NCI-H146 treated with DMSO at 0.1 percent for 48 hours (cell line): Measurements from ENCODE around the gene TEAD1.
"Not testable (repeated sequence)": the region's sequence is repeated elsewhere in the genome, so short reads cannot be mapped to it uniquely, and the experiment has no call there.

ENCODE experiments used
- DNase-seq: peaks from one replicate; lab custom pipeline; 2025; ENCODE audit not compliant: unreplicated experiment; lab: John Stamatoyannopoulos, UW

Gene TEAD1

GRCh38 chr11:12856338-12856737 is 182.1 kb downstream of the TEAD1 start:
- no peak for DNase-seq

GRCh38 chr11:12857572-12857971 is 183.4 kb downstream of the TEAD1 start:
- no peak for DNase-seq

- DNase-seq, result no peak
Observed at GRCh38 chr11:12859872-12860657, 185.8 kb downstream of the TEAD1 start.

GRCh38 chr11:12860827-12861226 is 186.6 kb downstream of the TEAD1 start:
- DNase-seq, result no peak

DNA sequence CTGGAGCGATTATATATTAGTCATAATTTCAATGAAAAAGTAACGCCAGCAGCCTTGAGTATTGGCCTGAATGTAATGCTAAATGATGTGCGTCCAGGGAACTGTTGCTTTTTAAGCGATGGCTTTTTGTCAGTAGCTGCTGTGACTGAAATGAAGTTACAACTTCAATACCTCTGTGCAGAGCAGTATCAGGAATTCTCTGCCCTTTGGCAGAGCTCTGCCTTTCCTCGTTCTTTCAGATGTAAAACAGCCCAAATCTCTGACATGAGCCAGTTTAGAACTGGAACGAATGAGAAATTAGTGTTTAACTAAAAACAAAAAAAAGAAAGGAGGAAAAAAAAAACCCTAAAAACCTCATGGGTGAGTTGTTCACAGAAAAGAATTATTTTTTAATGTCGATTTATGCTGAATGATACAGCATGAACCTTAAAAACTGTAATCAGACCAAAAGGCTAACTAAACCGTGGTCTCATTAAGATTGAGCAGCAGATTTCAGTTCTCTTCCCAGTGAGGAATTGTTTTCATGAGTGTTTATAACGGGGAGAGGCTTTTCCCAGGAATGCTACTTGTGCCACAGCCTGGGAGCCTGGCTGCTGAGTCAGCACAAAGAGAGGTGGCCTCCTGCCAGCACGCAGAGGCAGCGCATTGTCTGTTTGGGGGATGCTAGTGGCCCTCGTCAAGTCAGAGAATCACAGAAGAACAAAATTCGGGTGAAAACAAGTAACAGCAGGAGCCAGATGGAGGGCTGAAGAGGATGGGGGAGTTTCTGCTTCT is 188.7 kb downstream of the TEAD1 start:
- DNase-seq, result no peak

- no peak for DNase-seq
Observed at GRCh38 chr11:12863605-12864121, 189.4 kb downstream of the TEAD1 start.

DNA sequence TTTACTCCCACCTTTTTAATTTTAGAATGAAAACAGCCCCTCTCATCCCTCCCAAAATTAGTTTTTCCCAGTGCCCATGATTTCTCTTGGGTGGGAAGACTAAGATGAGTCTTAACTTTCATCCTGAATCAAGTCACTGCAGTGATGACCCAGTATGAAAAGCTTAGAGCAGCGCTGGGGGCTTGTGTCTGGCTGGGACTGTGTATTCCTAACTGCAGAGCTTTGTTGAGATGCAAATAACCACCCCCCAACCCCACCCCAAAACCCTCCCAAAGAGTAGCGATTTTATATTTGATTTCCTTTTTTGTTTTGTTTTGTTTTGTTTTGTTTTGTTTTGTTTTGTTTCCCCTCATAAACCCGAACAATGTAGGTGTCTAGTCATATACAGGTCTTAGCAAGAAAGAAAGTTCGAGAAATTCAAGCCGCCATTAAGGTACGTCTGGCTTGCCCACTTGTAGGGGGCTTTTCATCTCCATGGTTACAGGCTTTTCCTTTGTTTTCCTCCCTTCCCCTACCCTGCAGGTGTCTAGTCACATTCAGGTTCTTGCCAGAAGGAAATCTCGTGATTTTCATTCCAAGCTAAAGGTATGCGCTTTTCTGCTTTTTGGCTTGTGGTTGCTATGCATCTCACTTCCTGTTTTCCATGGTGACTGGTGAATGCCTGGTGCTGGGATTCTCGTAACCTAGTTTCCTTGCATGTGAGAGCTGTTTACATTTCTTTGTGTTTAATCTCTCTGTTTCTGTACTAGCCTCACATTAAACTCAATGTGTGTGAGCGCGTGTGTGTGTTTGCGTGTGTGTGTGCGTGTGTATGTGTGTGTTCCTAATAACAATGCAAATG is 190.3 kb downstream of the TEAD1 start:
- DNase-seq, result peak; percentile 66

DNA sequence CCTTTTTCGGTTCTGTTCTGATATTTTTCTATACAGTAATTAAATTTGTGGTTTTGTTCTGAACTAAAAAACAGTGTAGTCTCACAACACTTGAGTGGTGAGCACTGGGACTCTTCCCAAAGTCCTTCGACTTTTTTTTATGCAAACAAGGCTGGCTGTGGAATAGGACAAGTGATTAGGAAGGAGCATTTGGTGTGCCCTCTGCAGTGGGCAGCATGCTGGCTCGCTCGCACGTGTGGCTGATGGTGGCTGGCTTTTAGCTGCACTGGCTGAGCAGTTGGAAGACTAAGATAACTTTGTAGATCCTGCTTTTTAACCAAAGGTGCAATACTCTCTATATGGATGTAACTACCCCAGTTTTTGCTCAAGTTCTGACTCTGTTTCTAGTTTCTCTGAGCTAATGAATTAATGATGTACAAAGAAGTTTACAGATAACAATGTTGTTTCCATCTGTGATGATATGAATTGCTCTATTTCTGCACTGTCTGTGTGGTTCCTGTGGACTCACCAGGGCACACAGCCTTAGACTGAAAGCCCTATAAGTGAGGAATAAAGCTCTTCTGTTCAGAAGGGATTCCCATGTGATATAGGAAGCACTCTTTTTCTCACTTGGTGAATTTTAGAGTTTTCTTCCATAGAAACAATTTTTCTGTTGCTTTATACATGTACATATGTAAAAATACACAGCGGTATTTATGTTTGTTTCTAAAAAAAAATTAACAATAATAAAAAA is 191.8 kb downstream of the TEAD1 start:
- no peak for DNase-seq

- DNase-seq, result no peak
Observed at GRCh38 chr11:12867531-12867930, 193.3 kb downstream of the TEAD1 start.

GRCh38 chr11:12868315-12869073 is 194.3 kb downstream of the TEAD1 start:
- DNase-seq, result no peak

DNA sequence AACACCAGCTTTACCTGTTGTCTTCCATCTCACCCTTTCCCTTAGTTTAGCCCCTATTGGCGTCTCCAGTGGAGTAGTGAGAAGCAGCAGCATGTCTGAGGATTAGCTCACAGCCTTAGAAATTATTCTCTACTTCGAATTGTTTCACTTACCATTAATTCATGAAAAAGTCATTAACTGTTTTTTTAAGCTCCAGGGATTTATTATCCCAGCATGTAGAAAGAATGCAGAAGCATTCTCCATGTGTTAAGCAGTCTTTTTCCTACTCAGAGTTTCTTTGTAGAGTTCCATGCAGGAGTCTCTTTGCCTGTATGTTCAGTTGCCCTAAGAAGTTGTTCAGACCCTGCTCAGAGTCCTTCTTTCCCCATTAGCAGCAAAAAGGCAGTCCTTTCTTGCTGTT is 197.0 kb downstream of the TEAD1 start:
- no peak for DNase-seq

DNA sequence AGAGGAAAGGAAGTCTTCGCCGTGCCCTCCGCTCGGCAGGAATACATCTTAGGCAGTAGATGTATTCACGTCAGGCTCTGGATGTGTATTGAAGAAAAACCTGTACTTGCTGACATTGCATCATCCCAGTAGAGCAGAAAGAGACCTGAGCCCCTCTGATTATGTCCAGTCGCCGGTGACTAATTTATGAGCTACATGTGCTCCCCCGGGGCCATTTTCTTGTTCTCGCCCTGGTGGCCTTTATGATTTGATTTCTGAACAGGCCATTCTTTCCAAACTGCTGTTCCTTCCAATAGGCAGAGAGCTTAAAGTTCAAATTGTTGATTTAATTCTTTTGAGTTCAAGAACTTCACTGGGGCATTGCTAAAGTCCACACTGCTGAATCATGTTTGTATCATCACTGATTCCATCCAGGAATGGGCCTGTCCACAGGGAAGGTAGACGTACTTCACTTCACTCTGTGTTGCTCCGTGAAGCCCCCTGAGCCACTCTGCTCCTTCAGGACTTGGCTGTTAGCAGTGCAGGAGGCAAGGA is 197.6 kb downstream of the TEAD1 start:
- no peak for DNase-seq

- no peak for DNase-seq
Observed at GRCh38 chr11:12876340-12876739, 202.1 kb downstream of the TEAD1 start.

DNA sequence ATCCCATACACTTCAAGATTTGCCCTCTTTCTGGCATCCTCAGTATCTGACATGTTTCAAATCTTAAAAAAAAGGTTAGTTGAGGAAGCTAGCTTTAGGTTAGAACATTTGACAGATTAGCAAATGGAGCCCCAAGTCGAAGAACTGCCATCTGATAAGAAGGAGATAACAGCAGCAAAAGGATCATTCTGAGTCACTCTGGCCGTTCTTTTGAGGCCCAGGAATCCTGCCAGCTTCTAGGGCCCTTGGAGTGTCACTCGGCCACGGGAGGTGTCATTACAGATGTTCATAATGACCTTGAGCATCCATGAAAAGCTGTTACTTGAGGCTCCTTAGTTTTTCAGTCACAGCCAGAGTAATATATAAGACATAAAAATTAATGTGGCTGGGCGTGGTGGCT is 202.8 kb downstream of the TEAD1 start:
- DNase-seq, result no peak

DNA sequence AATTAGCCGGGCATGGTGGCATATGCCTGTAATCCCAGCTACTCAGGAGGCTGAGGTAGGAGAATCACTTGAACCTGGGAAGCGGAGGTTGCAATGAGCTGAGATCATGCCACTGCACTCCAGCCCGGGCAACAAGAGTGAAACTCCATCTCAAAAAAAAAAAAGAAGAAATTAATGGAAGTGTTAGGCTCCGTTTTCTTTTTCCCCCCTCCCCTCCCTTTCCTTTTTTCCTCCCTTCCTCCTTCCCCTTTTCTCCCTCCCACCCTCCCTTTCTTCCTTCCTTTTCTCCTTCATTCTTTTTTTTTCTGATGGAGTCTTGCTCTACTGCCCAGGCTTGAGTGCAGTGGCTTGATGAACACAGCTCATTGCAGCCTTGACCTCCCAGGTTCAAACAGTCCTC is 203.3 kb downstream of the TEAD1 start:
- DNase-seq, result not testable (repeated sequence)

DNA sequence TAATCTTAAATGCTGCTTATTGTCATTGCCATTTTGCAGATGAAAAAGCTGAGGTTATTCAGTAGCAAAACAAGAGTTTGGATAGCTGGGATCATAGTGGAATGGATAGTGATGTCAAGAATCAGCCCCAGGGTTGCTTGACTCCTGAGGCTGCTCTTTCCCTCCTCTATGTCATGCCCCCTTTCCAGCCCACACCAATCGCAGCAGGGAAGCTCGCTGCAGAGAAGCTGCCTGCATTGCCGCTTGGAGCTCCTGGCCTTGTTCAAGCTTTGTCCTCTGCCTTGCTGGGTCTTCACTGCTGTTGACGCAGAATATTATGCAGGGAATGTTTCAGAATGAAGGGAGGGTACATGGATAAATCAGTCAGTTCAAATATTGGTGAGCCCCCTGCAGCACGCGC is 206.1 kb downstream of the TEAD1 start:
- DNase-seq, result no peak

- no peak for DNase-seq
Observed at GRCh38 chr11:12882670-12883069, 208.4 kb downstream of the TEAD1 start.

DNA sequence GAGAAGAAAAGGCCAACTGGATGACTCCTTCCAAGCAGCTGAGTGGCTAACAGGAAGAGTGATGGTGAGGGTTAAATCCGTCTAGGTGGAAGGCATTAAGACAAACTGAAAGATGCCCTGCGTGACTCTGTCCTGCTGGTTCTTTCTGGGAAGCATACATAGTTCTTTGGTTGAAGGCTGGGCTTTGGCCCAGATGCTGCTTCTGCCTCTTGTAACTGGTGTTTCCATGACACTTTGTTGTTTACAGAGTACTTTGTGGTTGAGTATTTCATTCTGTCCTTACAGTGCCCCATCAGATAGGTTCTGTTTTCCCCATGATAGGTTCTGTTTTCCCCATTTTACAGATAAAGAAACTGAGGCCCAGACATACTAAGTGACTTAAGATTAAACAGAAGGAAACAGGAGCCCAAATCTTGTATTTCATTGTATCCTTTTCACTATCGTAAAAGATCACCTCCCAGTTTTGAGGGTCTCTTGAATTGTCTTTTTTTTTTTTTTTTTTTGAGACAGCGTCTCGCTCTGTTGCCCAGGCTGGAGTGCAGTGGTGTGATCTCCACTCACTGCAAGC is 210.6 kb downstream of the TEAD1 start:
- DNase-seq, result no peak

- DNase-seq, result no peak
Observed at GRCh38 chr11:12885717-12886239, 211.6 kb downstream of the TEAD1 start.
